ENCODE data around the gene NPR3. TPM values are rescaled to one million over a fixed set of nuclear protein-coding genes. Genes with fewer than 3 reads are reported as not detected.
"Not testable (repeated sequence)": the region's sequence is repeated elsewhere in the genome, so short reads cannot be mapped to it uniquely, and the experiment has no call there.

Gene NPR3
- total RNA-seq, 2 donors from 2014 or later = 0.58 to 3.7 TPM

GRCh38 chr5:32790411-32790951, 79.4 kb downstream of the NPR3 start:
- DNase-seq (no peak), ATAC-seq (no peak)
- intact Hi-C loops (cut with DNase I, micrococcal nuclease) = no loop called here

- DNase-seq (no peak), ATAC-seq (no peak)
- intact Hi-C loops (cut with DNase I, micrococcal nuclease) = no loop called here
These were observed 80.6 kb downstream of the NPR3 start for GRCh38 chr5:32791536-32792243.

- no peak for ATAC-seq
- no peak for DNase-seq
- intact Hi-C loops (cut with DNase I, micrococcal nuclease) = no loop called here
These were observed 83.0 kb downstream of the NPR3 start for GRCh38 chr5:32794086-32794485.

- ATAC-seq (no peak), DNase-seq (no peak)
- intact Hi-C loops (cut with DNase I, micrococcal nuclease) = no loop called here
These were observed 91.6 kb downstream of the NPR3 start for GRCh38 chr5:32802764-32803163.

- ATAC-seq (no peak), DNase-seq (no peak)
- intact Hi-C loops (cut with DNase I, micrococcal nuclease) = no loop called here
These were observed 92.5 kb downstream of the NPR3 start for GRCh38 chr5:32803656-32804055.

GRCh38 chr5:32805462-32805861, 94.3 kb downstream of the NPR3 start:
- intact Hi-C loops (cut with DNase I, micrococcal nuclease); DNase-seq; ATAC-seq: not testable (repeated sequence)

GRCh38 chr5:32805971-32806638, 95.0 kb downstream of the NPR3 start:
- DNase-seq (no peak), ATAC-seq (no peak)
- intact Hi-C loops (cut with DNase I, micrococcal nuclease) = no loop called here

GRCh38 chr5:32808783-32809182, 97.7 kb downstream of the NPR3 start:
- ATAC-seq = no peak
- intact Hi-C loops (cut with DNase I, micrococcal nuclease) = no loop called here
- DNase-seq = no peak

GRCh38 chr5:32810804-32811203, 99.7 kb downstream of the NPR3 start:
- DNase-seq (no peak), ATAC-seq (no peak)

GRCh38 chr5:32812399-32812798, 101.3 kb downstream of the NPR3 start:
- ATAC-seq (no peak), DNase-seq (no peak)
- intact Hi-C loops (cut with DNase I, micrococcal nuclease) = no loop called here

More at GRCh38 chr5:32810804-32811203, 99.7 kb downstream of the NPR3 start:
- intact Hi-C loops (cut with DNase I, micrococcal nuclease) = no loop called here

- DNase-seq = no peak
- ATAC-seq = no peak
- intact Hi-C loops (cut with DNase I, micrococcal nuclease) = no loop called here
These were observed 103.0 kb downstream of the NPR3 start for GRCh38 chr5:32814141-32814540.

- intact Hi-C loops (cut with DNase I, micrococcal nuclease) = no loop called here
These were observed 103.5 kb downstream of the NPR3 start for GRCh38 chr5:32814620-32815019.

GRCh38 chr5:32827981-32828380, 116.9 kb downstream of the NPR3 start:
- ATAC-seq (no peak), DNase-seq (no peak)
- intact Hi-C loops (cut with DNase I, micrococcal nuclease) = no loop called here

More at GRCh38 chr5:32814620-32815019, 103.5 kb downstream of the NPR3 start:
- no peak for ATAC-seq
- DNase-seq = no peak

GRCh38 chr5:32828492-32828891, 117.4 kb downstream of the NPR3 start:
- intact Hi-C loops (cut with DNase I, micrococcal nuclease) = no loop called here
- no peak for ATAC-seq
- DNase-seq = no peak

- intact Hi-C loops (cut with DNase I, micrococcal nuclease) = no loop called here
- no peak for DNase-seq
- ATAC-seq = no peak
These were observed 120.5 kb downstream of the NPR3 start for GRCh38 chr5:32831624-32832023.

- intact Hi-C loops (cut with DNase I, micrococcal nuclease) = no loop called here
- ATAC-seq = no peak
These were observed 122.0 kb downstream of the NPR3 start for GRCh38 chr5:32833127-32833526.

GRCh38 chr5:32833663-32834062, 122.5 kb downstream of the NPR3 start:
- ATAC-seq (no peak), DNase-seq (no peak)
- intact Hi-C loops (cut with DNase I, micrococcal nuclease) = no loop called here

More at GRCh38 chr5:32833127-32833526, 122.0 kb downstream of the NPR3 start:
- no peak for DNase-seq

GRCh38 chr5:32834251-32834650, 123.1 kb downstream of the NPR3 start:
- ATAC-seq = no peak

GRCh38 chr5:32836176-32836575, 125.1 kb downstream of the NPR3 start:
- intact Hi-C loops (cut with DNase I, micrococcal nuclease) = no loop called here
- DNase-seq = no peak
- ATAC-seq = no peak

More at GRCh38 chr5:32834251-32834650, 123.1 kb downstream of the NPR3 start:
- no peak for DNase-seq
- intact Hi-C loops (cut with DNase I, micrococcal nuclease) = no loop called here

- no peak for DNase-seq
- intact Hi-C loops (cut with DNase I, micrococcal nuclease) = no loop called here
- ATAC-seq = no peak
These were observed 126.1 kb downstream of the NPR3 start for GRCh38 chr5:32837211-32837610.

All from left colon (tissue), 2 donors.